WERI-Rb-1 (cell line): ENCODE results near the gene SPRR2D.

Source experiments
- DNase-seq: peaks from one replicate; pipeline ENCODE4 v3.0.0-alpha.2; 2020
- H3K27ac ChIP-seq: fragments of 250-450 bp; sonication (Bioruptor Pico); 2 replicates; pipeline ENCODE4 v1.5.1; 2020; ENCODE audit warnings: mild to moderate bottlenecking, moderate library complexity
- H3K27me3 ChIP-seq: fragments of 250-450 bp; sonication (Bioruptor Pico); 2 replicates; pipeline ENCODE4 v1.5.1; 2021; ENCODE audit warnings: mild to moderate bottlenecking, low read depth, moderate library complexity; ENCODE audit not compliant: insufficient read depth, severe bottlenecking
- H3K36me3 ChIP-seq: fragments of 250-450 bp; sonication (Bioruptor Pico); 2 replicates; pipeline ENCODE4 v1.5.1; 2020; ENCODE audit warnings: mild to moderate bottlenecking, moderate library complexity
- H3K4me3 ChIP-seq: 2 replicates; pipeline ENCODE4 v1.5.1; 2011; ENCODE audit warnings: low read depth, mild to moderate bottlenecking, control low read depth, low read length
- H3K9me3 ChIP-seq: fragments of 250-450 bp; sonication (Bioruptor Pico); 2 replicates; pipeline ENCODE4 v1.5.1; 2021; ENCODE audit warnings: mild to moderate bottlenecking, moderate library complexity; ENCODE audit not compliant: severe bottlenecking
- CTCF ChIP-seq: IDR thresholded peaks from 2 replicates; pipeline ENCODE4 v1.5.1; 2011; ENCODE audit warnings: low read depth, mild to moderate bottlenecking, control low read depth, inconsistent platforms, low read length

Gene SPRR2D

GRCh38 chr1:153040950-153041631 lies at the start of gene SPRR2D:
Gene SPRR2D (minus strand): TSS chr1:153041120. CDS start chr1:153040346, 774 bp downstream.
- H3K27me3 ChIP-seq: no peaks in the 10 kb centered on the region
- no peaks in the 10 kb centered on the region for H3K36me3 ChIP-seq
- TF ChIP-seq CTCF: no peak
- H3K4me3 ChIP-seq: no peak within 1 kb of the TSS
- no peaks in the 10 kb centered on the region for H3K9me3 ChIP-seq
- no peak within 1 kb of the TSS for H3K27ac ChIP-seq
- DNase-seq: no peak

GRCh38 chr1:153087652-153088051 lies 46.7 kb upstream of the SPRR2D start:
- no peaks in the 10 kb centered on the region for H3K27me3 ChIP-seq
- peaks cover 7% of the 10 kb centered on the region for H3K9me3 ChIP-seq
- H3K4me3 ChIP-seq: no peak overlapping the region
- no peak overlapping the region for H3K27ac ChIP-seq
- no peak for TF ChIP-seq CTCF
- no peak for DNase-seq
- H3K36me3 ChIP-seq: no peaks in the 10 kb centered on the region

GRCh38 chr1:153081736-153082135 lies 40.8 kb upstream of the SPRR2D start:
- TF ChIP-seq CTCF: no peak
- Histone ChIP-seq H3K27me3 (no peaks in the 10 kb centered on the region), H3K4me3 (no peak overlapping the region), H3K36me3 (no peaks in the 10 kb centered on the region), H3K9me3 (peaks cover 7% of the 10 kb centered on the region), H3K27ac (no peak overlapping the region)
- DNase-seq: no peak

GRCh38 chr1:153072806-153073726 lies 32.1 kb upstream of the SPRR2D start:
- Histone ChIP-seq H3K4me3 (no peak overlapping the region), H3K36me3 (no peaks in the 10 kb centered on the region), H3K27me3 (no peaks in the 10 kb centered on the region), H3K27ac (no peak overlapping the region), H3K9me3 (no peaks in the 10 kb centered on the region)
- no peak for TF ChIP-seq CTCF
- DNase-seq: no peak

GRCh38 chr1:153071511-153071910 lies 30.6 kb upstream of the SPRR2D start, which contains the start of gene SPRR2B:
Gene SPRR2B (minus strand): TSS chr1:153071611. CDS start chr1:153070839, 772 bp downstream.
- DNase-seq: no peak
- no peak for TF ChIP-seq CTCF
- H3K27me3 ChIP-seq: no peaks in the 10 kb centered on the region
- no peaks in the 10 kb centered on the region for H3K36me3 ChIP-seq
- no peaks in the 10 kb centered on the region for H3K9me3 ChIP-seq
- no peak within 1 kb of the TSS for H3K4me3 ChIP-seq
- H3K27ac ChIP-seq: no peak within 1 kb of the TSS
